Natural killer cell (primary cell): Measurements from ENCODE around the gene BNC1. TPM values are rescaled to one million over a fixed set of nuclear protein-coding genes. Genes with fewer than 3 reads are reported as not detected.
"Not testable (repeated sequence)": the region's sequence is repeated elsewhere in the genome, so short reads cannot be mapped to it uniquely, and the experiment has no call there.

Experiments
- ATAC-seq, 3 donors: fragments of 150-1000 bp in 2 of 3; fragments of 200-7000 bp in 1 of 3; cut with Tn5 transposase; 1 replicate in 1 of 3; 2 replicates in 2 of 3; pipeline ENCODE4 v1.10.0; 2021; ENCODE audit warnings: mild to moderate bottlenecking in 2 of 3, moderate library complexity in 2 of 3
- DNase-seq, 2 donors: peaks; one replicate each; pipeline versions ENCODE4 v3.0.0 to v3.0.0-alpha.2; 2013 to 2021; ENCODE audit warnings: mixed read lengths in 1 of 2
- H3K27ac ChIP-seq: one replicate; pipeline ENCODE4 v1.5.1; 2013; ENCODE audit warnings: mild to moderate bottlenecking, low read length
- H3K27me3 ChIP-seq: one replicate; pipeline ENCODE4 v1.6.1; 2013; ENCODE audit warnings: low read length; ENCODE audit not compliant: control insufficient read depth, insufficient read depth
- H3K36me3 ChIP-seq: one replicate; pipeline ENCODE4 v1.6.1; 2013; ENCODE audit warnings: low read length; ENCODE audit not compliant: control insufficient read depth, insufficient read depth
- H3K4me1 ChIP-seq: one replicate; pipeline ENCODE4 v1.6.1; 2013; ENCODE audit warnings: low read length; ENCODE audit not compliant: control insufficient read depth, insufficient read depth
- H3K4me3 ChIP-seq: one replicate; pipeline ENCODE4 v1.5.1; 2013; ENCODE audit warnings: low read length
- H3K9me3 ChIP-seq: one replicate; pipeline ENCODE4 v1.6.1; 2013; ENCODE audit warnings: low read length; ENCODE audit not compliant: control insufficient read depth, insufficient read depth
- H3K27ac Mint-ChIP-seq, 2 donors: one replicate each; pipeline ENCODE4 v1.8.0; 2022; ENCODE audit warnings: mild to moderate bottlenecking in 2 of 2, mixed read lengths in 2 of 2, moderate library complexity in 1 of 2
- H3K27me3 Mint-ChIP-seq, 2 donors: one replicate each; pipeline ENCODE4 v1.8.0; 2022; ENCODE audit warnings: low read depth in 2 of 2, mixed read lengths in 2 of 2
- H3K36me3 Mint-ChIP-seq: one replicate; pipeline ENCODE4 v1.8.0; 2022; ENCODE audit warnings: mixed read lengths
- H3K4me1 Mint-ChIP-seq, 2 donors: one replicate each; pipeline ENCODE4 v1.8.0; 2022; ENCODE audit warnings: mixed read lengths in 2 of 2
- H3K4me3 Mint-ChIP-seq: one replicate; pipeline ENCODE4 v1.8.0; 2022; ENCODE audit warnings: mild to moderate bottlenecking, moderate library complexity, mixed read lengths
- H3K9me3 Mint-ChIP-seq, 2 donors: one replicate each; pipeline ENCODE4 v1.8.0; 2022; ENCODE audit warnings: mixed read lengths in 2 of 2
- CTCF ChIP-seq: fragments of 200-600 bp; IDR thresholded peaks from one replicate; pipeline ENCODE4 v1.8.0; 2022; ENCODE audit warnings: antibody characterized with exemption
- WGBS: methylation state at CpG from one replicate; pipeline ENCODE4 v1.1.7; 2013; ENCODE audit warnings: missing lambda C conversion rate; ENCODE audit not compliant: insufficient coverage; 5-methylcytosine and 5-hydroxymethylcytosine counted together
- intact Hi-C: fragments of 100-400 bp; cut with micrococcal nuclease; formaldehyde crosslinking; loops from one replicate; pipeline ENCODE4 v1.14.2; 2022
- total RNA-seq, 4 donors: library from RNA; stranded (reverse); fragments of 120-200 nt in 1 of 4; gene quantifications; one replicate each; pipeline versions ENCODE4 v1.2.3 to v1.2.4, GENCODE V29; 2013 to 2022

The BNC1 gene
- total RNA-seq, 3 donors from 2014 or later (not counting 1 experiment from before 2014, with no cell fraction given), result not detected

GRCh38 chr15:83243634-83244033, 40.8 kb downstream of the BNC1 start:
- Mint-ChIP-seq H3K27ac (no peak overlapping the region), H3K4me1 (no peaks in the 10 kb centered on the region), H3K9me3 (no peaks in the 10 kb centered on the region), H3K36me3 (no peaks in the 10 kb centered on the region), H3K4me3 (no peak overlapping the region), H3K27me3 (peaks cover 25 to 63% of the 10 kb centered on the region in 2 donors)
- peaks cover 6% of the 10 kb centered on the region for H3K27me3 ChIP-seq
- intact Hi-C loops, result no loop called here
- no peak for TF ChIP-seq CTCF
- DNase-seq, result no peak
- H3K9me3 ChIP-seq, result no peaks in the 10 kb centered on the region
- ATAC-seq, result no peak
- H3K4me3 ChIP-seq, result no peak overlapping the region
- H3K36me3 ChIP-seq, result no peaks in the 10 kb centered on the region
- H3K4me1 ChIP-seq, result no peaks in the 10 kb centered on the region
- no peak overlapping the region for H3K27ac ChIP-seq
- 79% methylated on average over 8 of the region's 8 CpGs for WGBS

- no peak overlapping the region for H3K4me3 ChIP-seq
- Mint-ChIP-seq H3K4me1 (no peaks in the 10 kb centered on the region), H3K36me3 (no peaks in the 10 kb centered on the region)
Observed at GRCh38 chr15:83230242-83230641, 54.2 kb downstream of the BNC1 start.

GRCh38 chr15:83225449-83225848, 59.0 kb downstream of the BNC1 start:
- ATAC-seq (no peak), DNase-seq (no peak)
- Histone ChIP-seq H3K4me1 (no peaks in the 10 kb centered on the region), H3K27me3 (no peaks in the 10 kb centered on the region), H3K36me3 (no peaks in the 10 kb centered on the region), H3K4me3 (no peak overlapping the region), H3K9me3 (no peaks in the 10 kb centered on the region), H3K27ac (no peak overlapping the region)
- intact Hi-C loops, result no loop called here
- 87% methylated on average over 7 of the region's 9 CpGs for WGBS
- H3K36me3 Mint-ChIP-seq, result no peaks in the 10 kb centered on the region
- no peak overlapping the region for H3K27ac Mint-ChIP-seq
- H3K4me3 Mint-ChIP-seq, result no peak overlapping the region
- TF ChIP-seq CTCF, result no peak
- H3K9me3 Mint-ChIP-seq, result no peaks in the 10 kb centered on the region
- no peaks in the 10 kb centered on the region for H3K4me1 Mint-ChIP-seq
- H3K27me3 Mint-ChIP-seq, result peaks cover 7 to 13% of the 10 kb centered on the region in 2 donors

More at GRCh38 chr15:83230242-83230641, 54.2 kb downstream of the BNC1 start:
- ATAC-seq (no peak), DNase-seq (no peak)
- H3K4me3 Mint-ChIP-seq, result no peak overlapping the region
- H3K9me3 Mint-ChIP-seq, result no peaks in the 10 kb centered on the region
- no peak overlapping the region for H3K27ac Mint-ChIP-seq
- H3K9me3 ChIP-seq, result no peaks in the 10 kb centered on the region
- intact Hi-C loops, result no loop called here
- peaks cover 3% of the 10 kb centered on the region for H3K27me3 ChIP-seq
- H3K36me3 ChIP-seq, result no peaks in the 10 kb centered on the region
- no CpG with 5 or more reads among the region's 21 CpGs for WGBS
- H3K4me1 ChIP-seq, result no peaks in the 10 kb centered on the region
- H3K27ac ChIP-seq, result no peak overlapping the region
- H3K27me3 Mint-ChIP-seq, result peaks cover 0 to under 1% of the 10 kb centered on the region in 2 donors
- no peak for TF ChIP-seq CTCF

- H3K4me3 ChIP-seq, DNase-seq, H3K9me3 ChIP-seq, ATAC-seq, H3K4me3 Mint-ChIP-seq, H3K27ac ChIP-seq, H3K9me3 Mint-ChIP-seq, H3K4me1 ChIP-seq, H3K27me3 ChIP-seq, H3K4me1 Mint-ChIP-seq, intact Hi-C loops, H3K36me3 ChIP-seq, H3K27ac Mint-ChIP-seq, H3K36me3 Mint-ChIP-seq: not testable (repeated sequence)
- WGBS, result 91% methylated on average over 9 of the region's 9 CpGs
- H3K27me3 Mint-ChIP-seq, result peaks cover 16 to 20% of the 10 kb centered on the region in 2 donors
Observed at GRCh38 chr15:83221781-83222180, 62.7 kb downstream of the BNC1 start.
